ENCODE data around the gene SLC22A17. TPM values are rescaled to one million over a fixed set of nuclear protein-coding genes. Genes with fewer than 3 reads are reported as not detected.

Gene SLC22A17
- total and polyA plus RNA-seq, 2 of the 4 experiments (the other 2 are of a cell fraction): 6.6 to 36.0 TPM

- no TSS peak for BruUV-seq (replicated peaks)
- H3K4me1 ChIP-seq (ENCODE audit: control insufficient read depth, insufficient read depth, low read length): peaks cover 4% of the 10 kb centered on the region
- no peak overlapping the region for H2AFZ ChIP-seq (replicated peaks; ENCODE audit: low read length, poor library complexity)
- no peak overlapping the region for H3K9ac ChIP-seq (ENCODE audit: low read depth, low read length)
- H3K18ac ChIP-seq (ENCODE audit: low read depth, low read length): no peak overlapping the region
- intact Hi-C loops (cut with micrococcal nuclease) (no loop called here), dilution Hi-C loops (cut with HindIII; ENCODE audit: low sequenced_read_pairs, unreplicated experiment) (no loop called here), in situ Hi-C loops (cut with MboI; ENCODE audit: low sequenced_read_pairs) (no loop called here)
- peaks cover 11% of the 10 kb centered on the region; the same call in 1 of the 2 replicates for H3K9me1 ChIP-seq (ENCODE audit: insufficient read depth, low read length)
- H3K27ac ChIP-seq (ENCODE audit: insufficient read depth, low read length): no peak overlapping the region
- WGBS, 2 experiments (ENCODE audit: extremely low coverage in 2 of 2, insufficient read length in 1 of 2): 93% methylated on average over 5 of the region's 22 CpGs; no CpG with 5 or more reads in 1 of the 2 experiments
- H2BK5ac ChIP-seq (ENCODE audit: low read depth, low read length, poor library complexity, severe bottlenecking): no peak overlapping the region
- no peak overlapping the region for H4K8ac ChIP-seq (ENCODE audit: low read depth in 2 of 2, low read length in 2 of 2)
- DNase-seq (no peak), ATAC-seq (ENCODE audit: low read depth) (no peak)
- H2BK20ac ChIP-seq (ENCODE audit: low read depth, low read length): no peak overlapping the region
- ChIA-PET CTCF (interaction anchor here (2.5 kb wide), 1 partner anchor 8 kb away, joined by 8 read pairs; the partner anchor contains the start of gene SLC22A17), POLR2A (ENCODE audit: unreplicated experiment) (no interaction called here)
- peaks cover 12 to 37% of the 10 kb centered on the region in 2 experiments; a peak in 3 of 4 replicates for H3K79me1 ChIP-seq (ENCODE audit: low read depth in 1 of 2, low read length in 2 of 2)
- no peak overlapping the region for H2BK120ac ChIP-seq (ENCODE audit: low read depth, low read length)
- no peak overlapping the region for H3K23ac ChIP-seq (ENCODE audit: low read depth, low read length)
- no peak overlapping the region for H3K4me3 ChIP-seq (ENCODE audit: insufficient read depth, low read depth, low read length)
- no peak overlapping the region for H2AK5ac ChIP-seq (ENCODE audit: low read depth, low read length)
- no peaks in the 10 kb centered on the region for H3K27me3 ChIP-seq (ENCODE audit: control insufficient read depth, insufficient read depth, low read length)
- no peak overlapping the region for H4K91ac ChIP-seq (ENCODE audit: insufficient read depth, low read depth, low read length)
- peaks cover 12% of the 10 kb centered on the region; the same call in 1 of the 2 replicates for H4K20me1 ChIP-seq (ENCODE audit: insufficient read depth, low read length)
- no peak overlapping the region for H2AK9ac ChIP-seq (replicated peaks; ENCODE audit: low read depth, low read length, poor library complexity)
- no peak overlapping the region for H3K56ac ChIP-seq (ENCODE audit: extremely low read depth, insufficient read depth, low read length)
- no peak overlapping the region for H3K4me2 ChIP-seq (ENCODE audit: low read depth, low read length)
- H2BK15ac ChIP-seq (ENCODE audit: low read depth, low read length): no peak overlapping the region
- H3K14ac ChIP-seq (replicated peaks; ENCODE audit: low read depth, low read length): no peak overlapping the region
- no peak overlapping the region for H3K4ac ChIP-seq (ENCODE audit: low read depth, low read length)
- no peaks in the 10 kb centered on the region for H3K9me3 ChIP-seq (ENCODE audit: control insufficient read depth, insufficient read depth, low read length)
- H3K36me3 ChIP-seq (ENCODE audit: control insufficient read depth, insufficient read depth, low read length): peaks cover 36% of the 10 kb centered on the region
- H4K5ac ChIP-seq (ENCODE audit: low read depth, low read length): no peak overlapping the region
- TF ChIP-seq FOS (IDR thresholded peaks at IDR 0.05; ENCODE audit: low read depth, low read length): no peak
- TF ChIP-seq MAZ (IDR thresholded peaks at IDR 0.05; ENCODE audit: borderline replicate concordance, low read depth, low read length): no peak
- no peak for TF ChIP-seq BHLHE40 (IDR thresholded peaks at IDR 0.05; ENCODE audit: low read depth, low read length)
- no peak for TF ChIP-seq SMC3 (IDR thresholded peaks at IDR 0.05; ENCODE audit: low read depth, low read length)
- TF ChIP-seq, protein P1, sequence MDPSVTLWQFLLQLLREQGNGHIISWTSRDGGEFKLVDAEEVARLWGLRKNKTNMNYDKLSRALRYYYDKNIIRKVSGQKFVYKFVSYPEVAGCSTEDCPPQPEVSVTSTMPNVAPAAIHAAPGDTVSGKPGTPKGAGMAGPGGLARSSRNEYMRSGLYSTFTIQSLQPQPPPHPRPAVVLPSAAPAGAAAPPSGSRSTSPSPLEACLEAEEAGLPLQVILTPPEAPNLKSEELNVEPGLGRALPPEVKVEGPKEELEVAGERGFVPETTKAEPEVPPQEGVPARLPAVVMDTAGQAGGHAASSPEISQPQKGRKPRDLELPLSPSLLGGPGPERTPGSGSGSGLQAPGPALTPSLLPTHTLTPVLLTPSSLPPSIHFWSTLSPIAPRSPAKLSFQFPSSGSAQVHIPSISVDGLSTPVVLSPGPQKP (IDR thresholded peaks at IDR 0.05; ENCODE audit: borderline replicate concordance, low read depth, low read length): no peak
- no peak for TF ChIP-seq POLR2A (IDR thresholded peaks at IDR 0.05; ENCODE audit: low read depth, low read length)
- TF ChIP-seq, protein P2, sequence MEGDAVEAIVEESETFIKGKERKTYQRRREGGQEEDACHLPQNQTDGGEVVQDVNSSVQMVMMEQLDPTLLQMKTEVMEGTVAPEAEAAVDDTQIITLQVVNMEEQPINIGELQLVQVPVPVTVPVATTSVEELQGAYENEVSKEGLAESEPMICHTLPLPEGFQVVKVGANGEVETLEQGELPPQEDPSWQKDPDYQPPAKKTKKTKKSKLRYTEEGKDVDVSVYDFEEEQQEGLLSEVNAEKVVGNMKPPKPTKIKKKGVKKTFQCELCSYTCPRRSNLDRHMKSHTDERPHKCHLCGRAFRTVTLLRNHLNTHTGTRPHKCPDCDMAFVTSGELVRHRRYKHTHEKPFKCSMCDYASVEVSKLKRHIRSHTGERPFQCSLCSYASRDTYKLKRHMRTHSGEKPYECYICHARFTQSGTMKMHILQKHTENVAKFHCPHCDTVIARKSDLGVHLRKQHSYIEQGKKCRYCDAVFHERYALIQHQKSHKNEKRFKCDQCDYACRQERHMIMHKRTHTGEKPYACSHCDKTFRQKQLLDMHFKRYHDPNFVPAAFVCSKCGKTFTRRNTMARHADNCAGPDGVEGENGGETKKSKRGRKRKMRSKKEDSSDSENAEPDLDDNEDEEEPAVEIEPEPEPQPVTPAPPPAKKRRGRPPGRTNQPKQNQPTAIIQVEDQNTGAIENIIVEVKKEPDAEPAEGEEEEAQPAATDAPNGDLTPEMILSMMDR (conservative IDR thresholded peaks at IDR 0.05; ENCODE audit: low read depth, low read length): no peak
- no peak for TF ChIP-seq RFX5 (IDR thresholded peaks at IDR 0.05; ENCODE audit: low read depth, low read length)
- no peak for TF ChIP-seq MXI1 (IDR thresholded peaks at IDR 0.05; ENCODE audit: borderline replicate concordance, low read depth, low read length)
- TF ChIP-seq NFE2L2 (IDR thresholded peaks at IDR 0.05; ENCODE audit: low read depth, low read length): no peak
- TF ChIP-seq CHD1 (IDR thresholded peaks at IDR 0.05; ENCODE audit: low read depth, low read length): no peak
- no peak for TF ChIP-seq CEBPB (IDR thresholded peaks at IDR 0.05; ENCODE audit: low read depth, low read length)
- no peak for TF ChIP-seq MAFK (IDR thresholded peaks at IDR 0.05; ENCODE audit: low read depth, low read length)
- TF ChIP-seq, protein P3, sequence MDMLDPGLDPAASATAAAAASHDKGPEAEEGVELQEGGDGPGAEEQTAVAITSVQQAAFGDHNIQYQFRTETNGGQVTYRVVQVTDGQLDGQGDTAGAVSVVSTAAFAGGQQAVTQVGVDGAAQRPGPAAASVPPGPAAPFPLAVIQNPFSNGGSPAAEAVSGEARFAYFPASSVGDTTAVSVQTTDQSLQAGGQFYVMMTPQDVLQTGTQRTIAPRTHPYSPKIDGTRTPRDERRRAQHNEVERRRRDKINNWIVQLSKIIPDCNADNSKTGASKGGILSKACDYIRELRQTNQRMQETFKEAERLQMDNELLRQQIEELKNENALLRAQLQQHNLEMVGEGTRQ (IDR thresholded peaks at IDR 0.05; ENCODE audit: low read depth, low read length): no peak
- TF ChIP-seq RAD21 (IDR thresholded peaks at IDR 0.05; ENCODE audit: low read length): no peak
Measured at GRCh38 chr14:23359722-23360447, 7.2 kb upstream of the SLC22A17 start.
